ENCODE results near the gene CXCL5. TPM values are rescaled to one million over a fixed set of nuclear protein-coding genes. Genes with fewer than 3 reads are reported as not detected.
A peak's percentile ranks its signal among the peaks of the same experiment; 100 is the strongest.

Gene CXCL5
- polyA plus RNA-seq (ENCODE audit: insufficient read length), result 0.12 TPM
- long read RNA-seq, donor 1, result 0 reads
- long read RNA-seq, donor 2, result 0 reads
- long read RNA-seq, donor 3, result 0 reads
- long read RNA-seq, donor 4, result 0 reads
- long read RNA-seq, donor 5, result 0 reads
- long read RNA-seq, donor 6, result 0 reads
- long read RNA-seq, donor 7, result 0 reads
- long read RNA-seq, donor 8, result 0 reads

GRCh38 chr4:73998040-73999011 lies at the start of gene CXCL5:
Gene CXCL5, minus strand, starts transcription at chr4:73998677. Its CDS starts 96 bp downstream, at chr4:73998581.
- no peak for DNase-seq

- DNase-seq, result no peak
These were observed 48.7 kb upstream of the CXCL5 start for GRCh38 chr4:74047152-74047551.

GRCh38 chr4:74045772-74046171 lies 47.3 kb upstream of the CXCL5 start:
- DNase-seq, result no peak

- no peak for DNase-seq
These were observed 46.8 kb upstream of the CXCL5 start for GRCh38 chr4:74045247-74045646.

GRCh38 chr4:74044677-74045076 lies 46.2 kb upstream of the CXCL5 start:
- DNase-seq, result no peak

GRCh38 chr4:74042681-74043080 lies 44.2 kb upstream of the CXCL5 start:
- DNase-seq, result no peak

- DNase-seq, result no peak
These were observed 42.9 kb upstream of the CXCL5 start for GRCh38 chr4:74041418-74041817.

GRCh38 chr4:74039315-74039763 lies 40.9 kb upstream of the CXCL5 start:
- DNase-seq, result no peak

GRCh38 chr4:74038425-74039314 lies 40.2 kb upstream of the CXCL5 start, which contains the start of gene CXCL3:
Gene CXCL3, minus strand, starts transcription at chr4:74038689. Its CDS starts 78 bp downstream, at chr4:74038611.
- peak; percentile 40 for DNase-seq

GRCh38 chr4:74038086-74038424 lies 39.6 kb upstream of the CXCL5 start:
- DNase-seq, result no peak

- DNase-seq, result no peak
These were observed 38.8 kb upstream of the CXCL5 start for GRCh38 chr4:74037076-74037955.

GRCh38 chr4:74033739-74034138 lies 35.3 kb upstream of the CXCL5 start:
- DNase-seq, result no peak

- no peak for DNase-seq
These were observed 33.6 kb upstream of the CXCL5 start for GRCh38 chr4:74032064-74032463.

GRCh38 chr4:74031576-74031975 lies 33.1 kb upstream of the CXCL5 start:
- no peak for DNase-seq

GRCh38 chr4:74030285-74030684 lies 31.8 kb upstream of the CXCL5 start:
- DNase-seq, result no peak

- no peak for DNase-seq
These were observed 30.0 kb upstream of the CXCL5 start for GRCh38 chr4:74028504-74028903.

GRCh38 chr4:74023709-74024108 lies 25.2 kb upstream of the CXCL5 start:
- no peak for DNase-seq

- DNase-seq, result no peak
These were observed 23.1 kb upstream of the CXCL5 start for GRCh38 chr4:74021601-74022000.

GRCh38 chr4:74018771-74019170 lies 20.3 kb upstream of the CXCL5 start:
- DNase-seq, result no peak

- DNase-seq, result no peak
These were observed 19.6 kb upstream of the CXCL5 start for GRCh38 chr4:74018116-74018515.

GRCh38 chr4:74016068-74016467 lies 17.6 kb upstream of the CXCL5 start:
- no peak for DNase-seq

Data from left kidney (tissue), 8 donors.